Kidney (tissue), 14 donors: Measurements from ENCODE around the gene RNF141. TPM values are rescaled to one million over a fixed set of nuclear protein-coding genes. Genes with fewer than 3 reads are reported as not detected.

Experiments used
- DNase-seq, 5 donors: peaks; one replicate each; pipeline ENCODE4 v3.0.0-alpha.2; 2013 to 2020
- FAIRE-seq: peaks from 2 replicates; lab custom pipeline; 2012; peaks lifted over from hg19 to GRCh38; lab: Jason Lieb, UNC
- H3K27ac ChIP-seq, 2 donors: one replicate each; pipeline ENCODE4 v1.7.0; 2013; ENCODE audit warnings: low read depth in 2 of 2, low read length in 2 of 2, inconsistent platforms in 1 of 2
- H3K27me3 ChIP-seq: one replicate; pipeline ENCODE4 v1.7.1; 2013; ENCODE audit warnings: low read length, inconsistent platforms; ENCODE audit not compliant: control insufficient read depth, insufficient read depth
- H3K36me3 ChIP-seq, 3 donors: one replicate each; pipeline versions ENCODE4 v1.7.0 to v1.7.1; 2013; ENCODE audit warnings: low read length in 3 of 3, control low read depth in 1 of 3, inconsistent platforms in 1 of 3; ENCODE audit not compliant: insufficient read depth in 3 of 3, control insufficient read depth in 2 of 3
- H3K4me1 ChIP-seq, 3 donors: one replicate each; pipeline versions ENCODE4 v1.7.0 to v1.7.1; 2013; ENCODE audit warnings: low read length in 3 of 3, inconsistent platforms in 1 of 3, low read depth in 1 of 3; ENCODE audit not compliant: control insufficient read depth in 2 of 3, insufficient read depth in 2 of 3
- H3K4me3 ChIP-seq, 3 donors: one replicate each; pipeline versions ENCODE4 v1.7.0 to v1.8.1; 2013; ENCODE audit warnings: low read length in 3 of 3, control low read depth in 1 of 3, inconsistent platforms in 1 of 3
- H3K9ac ChIP-seq, 3 donors: one replicate each; pipeline versions ENCODE4 v1.7.0 to v1.7.1; 2013; ENCODE audit warnings: low read length in 3 of 3, control low read depth in 1 of 3, inconsistent platforms in 1 of 3
- H3K9me3 ChIP-seq, 3 donors: one replicate each; pipeline versions ENCODE4 v1.7.0 to v1.7.1; 2013; ENCODE audit warnings: low read length in 3 of 3, control low read depth in 1 of 3, inconsistent platforms in 1 of 3; ENCODE audit not compliant: control insufficient read depth in 2 of 3, insufficient read depth in 1 of 3
- CTCF ChIP-seq: IDR thresholded peaks from 3 replicates; pipeline ENCODE4 v1.5.1; 2012; ENCODE audit warnings: mild to moderate bottlenecking, moderate library complexity, borderline replicate concordance; ENCODE audit not compliant: insufficient read depth; ENCODE audit errors: extremely low read depth
- intact Hi-C: fragments of 100-400 bp; cut with DNase I; formaldehyde crosslinking; loops from one replicate; pipeline ENCODE4 v1.11.1; 2022
- polyA plus RNA-seq: library from polyadenylated mRNA; stranded (reverse); fragments of 350-450 nt; fragmentation: Illumina TruSeq; extraction: RNeasy Lipid Tissue Mini Kit (QIAGEN cat#74804); gene quantifications from one replicate; pipeline ENCODE4 v1.2.3, GENCODE V29; 2014; ENCODE audit warnings: low read depth, low replicate concordance; ENCODE audit not compliant: insufficient read depth
- total RNA-seq: library from RNA; stranded (reverse); fragmentation: NEBNext Ultra II Directional; extraction: Animal tissue kit (Norgen Biotek cat#: 25700); gene quantifications from one replicate; pipeline ENCODE4 v1.2.1, GENCODE V29; 2021
- donor health status: control.
- donor health status: control.
- donor health status: control.
- donor health status: control.
- donor health status: control.
- donor health status: DM: yes; HTN: yes; CAD: no.
- donor health status: Normal renal cell carcinoma (clear cell type).

The RNF141 gene
- total and polyA plus RNA-seq, 2 donors from 2014 or later = 20.5 to 35.8 TPM

GRCh38 chr11:10486161-10486840, 54.7 kb downstream of the RNF141 start:
- intact Hi-C loops = no loop called here
- no peak for FAIRE-seq
- TF ChIP-seq CTCF = no peak

GRCh38 chr11:10485646-10486045, 55.3 kb downstream of the RNF141 start:
- no peaks in the 10 kb centered on the region for H3K9me3 ChIP-seq
- DNase-seq = no peak
- no peak overlapping the region for H3K9ac ChIP-seq
- H3K27ac ChIP-seq = no peak overlapping the region
- peaks cover 0 to 8% (median 4%) of the 10 kb centered on the region in 3 donors for H3K4me1 ChIP-seq
- H3K36me3 ChIP-seq = peaks cover 0 to 3% (median 2%) of the 10 kb centered on the region in 3 donors
- intact Hi-C loops = no loop called here
- no peak for TF ChIP-seq CTCF
- H3K27me3 ChIP-seq = no peaks in the 10 kb centered on the region
- FAIRE-seq = no peak
- no peak overlapping the region for H3K4me3 ChIP-seq

More at GRCh38 chr11:10486161-10486840, 54.7 kb downstream of the RNF141 start:
- H3K4me3 ChIP-seq = no peak overlapping the region
- H3K27ac ChIP-seq = no peak overlapping the region
- DNase-seq = no peak
- H3K9me3 ChIP-seq = no peaks in the 10 kb centered on the region
- no peak overlapping the region for H3K9ac ChIP-seq
- H3K4me1 ChIP-seq = peaks cover 0 to 13% (median 9%) of the 10 kb centered on the region in 3 donors
- peaks cover 0 to 3% (median 2%) of the 10 kb centered on the region in 3 donors for H3K36me3 ChIP-seq
- no peaks in the 10 kb centered on the region for H3K27me3 ChIP-seq

- FAIRE-seq = no peak
- no peak for TF ChIP-seq CTCF
- intact Hi-C loops = no loop called here
- H3K9ac ChIP-seq = no peak overlapping the region
- DNase-seq = no peak
- no peak overlapping the region for H3K4me3 ChIP-seq
- H3K27me3 ChIP-seq = no peaks in the 10 kb centered on the region
- peaks cover 0 to 3% (median 2%) of the 10 kb centered on the region in 3 donors for H3K36me3 ChIP-seq
- H3K9me3 ChIP-seq = no peaks in the 10 kb centered on the region
- no peak overlapping the region for H3K27ac ChIP-seq
- peaks cover 0 to 4% (median 0%) of the 10 kb centered on the region in 3 donors for H3K4me1 ChIP-seq
These were observed 56.4 kb downstream of the RNF141 start for GRCh38 chr11:10484461-10485180.
